HG02759 (cell line): ENCODE results near the gene EPAS1.

Source experiments
- ATAC-seq: cut with Tn5 transposase; IDR thresholded peaks from one replicate; pipeline ENCODE4 v1.9.1; 2021; ENCODE audit warnings: mild to moderate bottlenecking, moderate library complexity; ENCODE audit not compliant: unreplicated experiment

Gene EPAS1

DNA sequence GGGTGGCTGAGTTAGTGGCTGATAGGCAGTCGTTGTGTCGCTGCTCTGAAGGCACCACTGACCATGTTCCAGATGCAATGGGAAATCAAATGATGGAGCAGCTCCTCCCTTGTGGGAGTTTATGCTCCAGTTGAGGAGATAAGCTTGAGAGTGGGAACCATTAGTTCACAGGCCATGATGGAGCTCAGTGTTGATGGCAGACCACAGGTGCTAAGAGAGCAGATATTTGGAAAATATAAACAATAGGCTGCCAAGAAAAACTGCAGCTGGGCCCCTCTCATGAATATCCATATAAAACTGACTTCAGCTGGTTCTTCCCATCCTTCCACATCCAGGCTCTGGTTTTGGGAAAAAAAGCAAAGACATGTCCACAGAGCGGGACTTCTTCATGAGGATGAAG is 63.1 kb downstream of the EPAS1 start:
- ATAC-seq, result no peak

DNA sequence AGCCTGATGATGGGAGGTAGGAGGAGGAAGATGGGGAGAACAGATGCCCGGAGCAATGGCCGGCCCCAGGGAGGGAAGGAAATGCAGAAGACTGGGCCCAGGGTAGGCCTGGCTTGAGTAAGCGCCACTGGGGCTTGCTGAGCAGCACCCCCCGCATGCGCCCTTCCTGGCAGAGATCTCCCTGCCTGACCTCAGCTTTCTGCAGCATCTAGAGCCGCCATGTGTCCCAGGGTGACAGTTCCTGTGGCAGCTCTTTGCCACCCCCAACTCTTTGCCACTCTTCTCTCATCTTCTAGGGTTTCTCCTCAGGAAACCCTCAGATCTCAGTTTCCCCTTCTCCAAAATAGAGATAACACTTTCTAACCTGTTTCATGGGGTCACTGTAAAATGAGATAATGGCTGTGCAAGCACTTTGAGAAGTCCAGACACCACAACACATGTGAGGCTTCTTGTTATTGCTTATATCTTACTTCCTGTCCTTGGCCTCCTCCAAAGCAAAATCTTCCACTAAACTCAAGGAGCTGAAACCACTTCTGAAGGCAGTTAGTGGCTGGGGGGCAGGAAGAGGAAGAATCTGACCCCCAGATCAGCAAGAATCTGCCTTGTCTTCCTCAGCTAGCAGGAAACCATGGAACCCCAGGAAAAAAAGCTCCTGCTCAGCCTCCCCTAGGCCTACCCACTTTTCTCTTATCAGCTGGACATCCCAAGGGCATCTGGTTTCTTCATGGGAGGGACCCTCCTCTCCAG is 64.9 kb downstream of the EPAS1 start:
- ATAC-seq, result no peak

GRCh38 chr2:46362667-46363012 is 65.4 kb downstream of the EPAS1 start:
- ATAC-seq, result no peak

DNA sequence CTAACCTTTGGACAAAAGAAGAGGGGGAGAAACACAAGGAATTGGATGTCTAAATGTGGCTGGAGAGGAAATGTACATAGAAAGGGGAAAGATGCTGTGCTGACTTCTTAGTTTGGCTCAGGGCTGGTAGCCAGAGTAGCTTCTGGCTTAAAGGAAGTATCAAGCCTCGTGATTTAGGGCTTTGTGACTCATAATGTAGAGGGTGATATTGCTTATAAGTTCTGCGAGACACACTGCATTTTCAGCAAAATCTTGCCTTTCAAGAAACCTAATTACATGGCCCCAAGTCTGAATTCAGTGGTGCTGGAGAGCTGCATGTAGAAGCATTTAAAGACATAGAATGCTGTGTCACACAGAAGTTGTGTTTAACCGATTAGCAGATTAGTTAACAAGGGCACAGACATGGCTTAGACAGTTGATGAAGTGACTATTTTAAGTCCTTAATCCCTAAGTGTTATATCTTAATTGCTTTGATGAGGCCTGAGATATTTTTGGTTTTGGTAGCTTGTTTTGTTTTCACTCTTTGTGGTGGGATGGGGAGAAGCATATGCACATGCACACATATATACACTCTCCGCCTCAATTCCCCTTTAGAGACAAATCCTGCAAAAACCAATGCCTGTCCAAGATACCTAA is 66.4 kb downstream of the EPAS1 start:
- no peak for ATAC-seq

DNA sequence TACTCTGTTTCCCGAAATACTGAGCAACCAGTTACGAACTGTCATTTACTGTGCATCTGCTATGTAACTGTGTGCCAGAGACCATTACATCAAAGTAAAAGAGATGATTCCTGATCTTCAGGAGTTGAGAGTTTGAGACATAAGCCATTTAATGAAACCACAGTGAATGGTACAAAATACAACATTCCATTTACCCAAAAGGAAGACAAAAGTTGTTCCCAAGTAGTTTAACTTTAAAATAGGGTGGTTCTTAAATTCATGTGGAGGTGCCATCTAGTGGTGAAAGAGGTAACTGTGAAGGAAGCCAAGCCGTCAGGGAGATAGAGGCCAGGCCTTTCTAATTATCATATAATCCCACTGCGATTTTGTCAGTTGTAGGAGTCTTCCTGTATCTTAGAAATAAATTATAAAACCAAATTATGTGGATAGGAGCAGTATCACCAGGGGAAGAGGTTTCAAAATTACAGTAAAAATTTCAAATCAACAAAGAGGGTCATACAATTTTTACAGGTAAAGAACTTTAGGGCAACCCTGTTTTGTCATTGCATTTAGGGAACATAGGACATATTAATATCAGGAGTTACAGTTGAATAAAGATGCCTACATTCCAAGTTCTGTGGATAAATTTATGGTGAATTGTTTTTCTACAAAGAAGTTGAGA is 67.7 kb downstream of the EPAS1 start:
- no peak for ATAC-seq

DNA sequence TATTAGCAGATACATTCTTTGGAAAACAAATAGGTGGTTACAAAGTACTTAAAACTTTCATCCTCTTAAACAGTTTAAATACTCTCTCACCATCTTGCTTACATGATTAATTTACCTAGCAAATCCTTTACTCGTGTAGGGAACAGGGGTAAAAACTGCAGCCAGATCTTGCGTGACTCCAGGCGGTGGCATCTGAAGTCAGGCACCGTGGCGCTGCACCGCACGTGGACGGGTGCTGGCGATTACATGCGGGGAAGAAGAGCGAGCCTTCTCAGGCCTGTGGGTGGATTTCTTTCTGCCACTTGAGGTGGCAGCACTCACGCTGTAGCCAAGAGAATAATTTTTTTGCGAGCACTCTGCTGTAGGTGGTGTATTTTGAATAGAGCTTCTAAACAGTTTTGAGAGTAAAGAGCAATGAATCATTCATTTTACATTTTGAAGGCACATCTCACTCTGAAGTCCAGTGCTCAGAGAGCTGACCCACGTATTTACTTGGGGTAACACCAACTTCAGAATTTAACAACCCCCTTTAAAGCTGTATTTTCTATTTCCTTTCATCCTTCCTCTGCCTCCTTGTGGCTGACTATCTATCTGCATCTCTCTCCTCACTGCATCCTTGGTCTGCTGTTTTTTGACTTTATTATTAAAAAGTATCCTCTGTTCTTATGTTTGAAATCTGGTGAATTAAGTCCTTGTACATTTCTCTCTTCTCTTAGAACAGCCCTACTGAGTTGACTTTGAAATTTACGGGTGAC is 68.9 kb downstream of the EPAS1 start:
- no peak for ATAC-seq

DNA sequence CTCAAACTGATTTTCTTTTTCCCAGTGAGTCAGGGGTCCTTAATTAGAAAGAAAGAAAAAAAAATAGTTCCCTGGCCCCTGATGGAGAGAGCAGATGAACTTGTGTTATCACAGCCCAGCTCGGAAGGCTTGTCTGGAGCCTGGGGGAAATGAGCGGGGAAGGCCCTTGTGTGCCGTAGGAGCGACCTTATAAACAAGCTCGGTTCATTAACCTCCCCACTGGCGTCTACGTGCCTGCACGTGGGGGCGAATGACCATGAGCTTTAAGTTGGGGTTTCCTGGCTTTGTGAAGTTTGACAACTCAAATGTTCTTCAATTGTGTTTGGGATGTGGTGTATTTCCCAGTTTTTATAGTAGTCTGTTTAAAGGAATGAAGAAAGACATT is 69.5 kb downstream of the EPAS1 start:
- no peak for ATAC-seq

DNA sequence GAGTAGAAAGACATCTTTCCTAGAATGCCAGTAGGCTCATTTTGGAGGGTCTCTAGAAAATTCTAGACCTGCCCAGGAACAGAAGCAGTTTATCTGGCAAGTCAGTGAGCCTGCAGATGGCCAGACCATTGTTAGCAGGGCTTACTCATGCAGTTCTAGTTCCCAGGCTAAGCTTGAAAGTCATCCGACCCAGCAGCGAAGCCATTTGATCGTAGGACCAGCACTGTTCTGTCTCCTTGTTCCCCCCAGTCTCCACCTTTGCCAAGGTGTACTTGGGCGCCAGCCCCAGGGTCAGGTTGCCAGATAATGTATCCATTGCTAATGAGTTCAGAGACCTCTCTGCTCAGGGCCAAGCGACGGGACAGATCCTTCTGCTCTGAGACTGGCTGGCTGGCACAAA is 70.1 kb downstream of the EPAS1 start:
- ATAC-seq, result no peak

DNA sequence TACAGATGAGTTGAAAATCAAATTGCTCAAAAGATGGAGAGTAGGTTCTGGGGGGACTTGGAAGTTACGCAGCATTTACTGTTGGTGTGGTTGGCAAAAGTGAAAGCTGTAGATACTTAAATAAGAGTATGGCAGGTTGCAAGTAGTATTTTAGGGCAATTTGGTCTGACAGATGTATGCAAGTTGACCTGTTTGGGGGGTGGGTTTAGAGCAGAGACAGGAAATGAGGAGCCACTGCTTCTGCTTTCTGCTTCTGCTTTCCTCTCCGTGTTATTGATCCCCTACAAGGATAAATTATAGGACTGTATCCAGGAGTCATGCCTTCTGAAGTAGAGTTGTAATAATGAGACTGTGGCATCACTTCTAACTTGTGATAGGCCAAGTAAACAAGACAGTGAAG is 71.2 kb downstream of the EPAS1 start:
- no peak for ATAC-seq

GRCh38 chr2:46369783-46370182 is 72.6 kb downstream of the EPAS1 start:
- ATAC-seq, result no peak

- no peak for ATAC-seq
Measured at GRCh38 chr2:46371854-46372253, 74.6 kb downstream of the EPAS1 start.

DNA sequence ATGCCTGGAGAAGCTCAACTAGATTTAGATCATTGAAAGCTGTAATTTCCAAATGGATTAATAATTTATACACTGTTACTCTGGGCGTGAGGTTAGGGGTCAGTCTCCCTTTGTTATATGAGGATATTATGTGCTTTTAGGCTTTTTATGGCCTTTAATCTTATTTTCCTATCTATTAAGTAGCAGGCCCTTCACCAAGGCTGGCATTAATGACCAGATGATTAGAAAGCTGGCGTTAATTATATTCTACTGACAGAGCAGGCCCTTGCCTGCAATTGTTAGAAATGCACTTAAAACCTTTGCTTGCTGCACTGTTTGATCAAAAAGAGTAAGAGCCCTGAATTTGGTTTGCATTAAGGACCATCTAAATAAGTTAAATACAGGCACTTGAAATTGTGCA is 75.3 kb downstream of the EPAS1 start:
- ATAC-seq, result no peak

DNA sequence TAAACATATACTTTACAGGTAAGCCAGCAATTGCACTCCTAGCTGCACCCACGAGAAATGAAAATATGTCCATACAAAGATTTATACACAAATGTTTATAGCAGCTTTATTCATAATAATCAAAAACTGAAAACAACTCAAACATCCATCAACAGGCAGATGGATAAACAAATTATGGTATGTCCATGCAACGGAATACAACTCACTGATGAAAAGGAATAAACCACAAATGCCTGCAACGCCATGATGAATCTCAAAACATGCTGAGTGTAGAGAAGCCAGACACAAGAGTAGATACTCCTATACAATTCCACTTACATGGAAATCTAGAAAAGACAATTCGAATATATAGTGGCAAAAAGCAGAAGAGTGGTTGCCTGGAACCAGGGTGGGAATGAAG is 76.0 kb downstream of the EPAS1 start:
- ATAC-seq, result no peak

DNA sequence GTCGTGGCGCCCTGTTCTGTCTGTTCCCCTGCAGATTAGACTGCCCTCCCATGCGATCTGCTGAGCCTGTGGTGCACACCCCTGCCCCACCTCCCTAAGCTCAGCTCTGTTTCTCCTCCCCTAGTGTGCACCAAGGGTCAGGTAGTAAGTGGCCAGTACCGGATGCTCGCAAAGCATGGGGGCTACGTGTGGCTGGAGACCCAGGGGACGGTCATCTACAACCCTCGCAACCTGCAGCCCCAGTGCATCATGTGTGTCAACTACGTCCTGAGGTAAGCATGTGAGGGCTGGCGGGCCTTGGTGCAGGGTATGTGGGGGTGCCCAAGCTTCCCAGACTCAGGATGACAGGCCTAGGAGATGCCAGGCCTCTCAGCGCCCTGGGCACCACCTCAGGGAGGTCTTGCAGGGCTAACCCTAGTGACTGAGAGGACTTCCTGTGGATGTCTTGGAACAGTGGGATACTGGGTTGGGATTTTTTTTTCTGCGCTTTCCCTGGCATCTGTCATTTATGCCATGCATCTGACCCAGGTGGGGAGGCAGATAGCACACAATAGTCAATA is 78.4 kb downstream of the EPAS1 start:
- ATAC-seq, result no peak

DNA sequence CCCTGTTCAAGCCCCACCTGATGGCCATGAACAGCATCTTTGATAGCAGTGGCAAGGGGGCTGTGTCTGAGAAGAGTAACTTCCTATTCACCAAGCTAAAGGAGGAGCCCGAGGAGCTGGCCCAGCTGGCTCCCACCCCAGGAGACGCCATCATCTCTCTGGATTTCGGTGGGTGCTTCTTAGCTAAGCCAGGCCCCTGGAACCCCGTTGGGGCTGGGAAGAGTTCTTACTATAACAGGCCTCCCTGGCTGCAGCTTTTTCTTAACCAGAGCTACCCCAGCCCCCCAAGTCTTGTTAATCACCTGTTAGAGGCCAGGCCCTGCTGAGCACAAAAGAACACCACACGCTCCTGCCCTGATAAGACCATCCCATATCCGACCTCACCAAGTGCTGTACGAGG is 79.4 kb downstream of the EPAS1 start:
- no peak for ATAC-seq

GRCh38 chr2:46377101-46377581 is 79.9 kb downstream of the EPAS1 start:
- ATAC-seq, result no peak

- ATAC-seq, result no peak
Measured at GRCh38 chr2:46377666-46378560, 80.7 kb downstream of the EPAS1 start.

GRCh38 chr2:46378616-46379015 is 81.4 kb downstream of the EPAS1 start:
- ATAC-seq, result no peak

- ATAC-seq, result no peak
Measured at GRCh38 chr2:46379213-46380037, 82.2 kb downstream of the EPAS1 start.
